A673 (cell line): Measurements from ENCODE around the gene ITGB2.

Experiments
- CTCF ChIP-seq: fragments of 300-800, 200-600 bp; sonication (generic); conservative IDR thresholded peaks from 2 replicates; pipeline ENCODE4 v1.5.1; 2017; ENCODE audit warnings: low read depth, mild to moderate bottlenecking, antibody characterized with exemption, low read length, moderate library complexity, mixed read lengths
- EZH2 ChIP-seq: fragments of 200-600 bp; sonication (generic); IDR thresholded peaks from 2 replicates; pipeline ENCODE4 v1.6.1; 2017; ENCODE audit warnings: borderline replicate concordance, low read depth, mild to moderate bottlenecking, mixed read lengths, antibody characterized with exemption, low read length; ENCODE audit not compliant: poor library complexity, severe bottlenecking

GRCh38 chr21:44838039-44838895 lies 82.4 kb downstream of the ITGB2 start:
- no peak for TF ChIP-seq CTCF
- TF ChIP-seq EZH2: no peak
